Neuron (in vitro differentiated cells): ENCODE data around the gene CCDC12.

Experiments used
- H2AFZ ChIP-seq: one replicate; pipeline ENCODE4 v1.6.1; 2013; ENCODE audit warnings: low read depth, mild to moderate bottlenecking, inconsistent platforms, low read length, moderate library complexity
- H3K27me3 ChIP-seq: one replicate; pipeline ENCODE4 v1.6.1; 2013; ENCODE audit warnings: low read length; ENCODE audit not compliant: insufficient read depth
- H3K36me3 ChIP-seq: one replicate; pipeline ENCODE4 v1.6.1; 2013; ENCODE audit warnings: low read length; ENCODE audit not compliant: insufficient read depth
- H3K4me1 ChIP-seq: one replicate; pipeline ENCODE4 v1.6.1; 2013; ENCODE audit warnings: low read length; ENCODE audit not compliant: insufficient read depth
- H3K4me3 ChIP-seq: 2 replicates; pipeline ENCODE4 v1.5.1; 2013; ENCODE audit warnings: mild to moderate bottlenecking, low read length, moderate library complexity
- H3K9me3 ChIP-seq: one replicate; pipeline ENCODE4 v1.6.1; 2013; ENCODE audit warnings: low read length

CCDC12 gene

GRCh38 chr3:46899151-46900006 is 77.2 kb downstream of the CCDC12 start:
- Histone ChIP-seq H3K9me3 (no peaks in the 10 kb centered on the region), H2AFZ (no peak overlapping the region), H3K36me3 (no peaks in the 10 kb centered on the region), H3K27me3 (peaks cover 5% of the 10 kb centered on the region), H3K4me1 (no peaks in the 10 kb centered on the region), H3K4me3 (no peak overlapping the region)

DNA sequence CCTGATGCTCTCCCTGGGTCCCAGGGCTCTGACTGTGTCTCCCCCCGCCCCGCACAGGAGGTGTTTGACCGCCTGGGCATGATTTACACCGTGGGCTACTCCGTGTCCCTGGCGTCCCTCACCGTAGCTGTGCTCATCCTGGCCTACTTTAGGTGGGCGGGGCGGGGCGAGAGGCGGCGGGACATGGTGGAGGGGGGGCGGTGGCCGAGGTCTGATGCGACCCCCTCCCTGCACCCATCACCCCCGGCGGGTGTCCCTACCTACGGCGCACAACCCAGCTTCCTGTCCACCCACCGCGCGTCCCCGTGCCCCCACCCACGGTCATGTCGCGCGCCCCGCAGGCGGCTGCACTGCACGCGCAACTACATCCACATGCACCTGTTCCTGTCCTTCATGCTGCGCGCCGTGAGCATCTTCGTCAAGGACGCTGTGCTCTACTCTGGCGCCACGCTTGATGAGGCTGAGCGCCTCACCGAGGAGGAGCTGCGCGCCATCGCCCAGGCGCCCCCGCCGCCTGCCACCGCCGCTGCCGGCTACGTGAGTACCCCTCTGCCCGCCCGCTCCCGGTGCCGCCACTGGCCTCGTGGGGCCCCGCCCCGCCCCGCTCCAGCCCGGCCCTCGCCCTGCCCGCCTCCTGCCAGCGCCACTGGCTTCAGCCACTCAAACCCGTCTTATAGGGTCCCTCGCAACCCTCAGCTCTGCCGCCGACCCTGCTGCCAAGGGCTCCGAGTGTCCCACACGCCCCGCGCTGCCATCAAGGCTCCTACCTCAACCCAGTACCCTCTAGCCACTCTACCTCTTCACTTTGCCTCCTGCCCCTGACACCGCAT is 78.0 kb downstream of the CCDC12 start:
- Histone ChIP-seq H3K4me1 (no peaks in the 10 kb centered on the region), H3K36me3 (no peaks in the 10 kb centered on the region), H3K9me3 (no peaks in the 10 kb centered on the region), H3K4me3 (no peak overlapping the region), H2AFZ (no peak overlapping the region), H3K27me3 (peaks cover 6% of the 10 kb centered on the region)

DNA sequence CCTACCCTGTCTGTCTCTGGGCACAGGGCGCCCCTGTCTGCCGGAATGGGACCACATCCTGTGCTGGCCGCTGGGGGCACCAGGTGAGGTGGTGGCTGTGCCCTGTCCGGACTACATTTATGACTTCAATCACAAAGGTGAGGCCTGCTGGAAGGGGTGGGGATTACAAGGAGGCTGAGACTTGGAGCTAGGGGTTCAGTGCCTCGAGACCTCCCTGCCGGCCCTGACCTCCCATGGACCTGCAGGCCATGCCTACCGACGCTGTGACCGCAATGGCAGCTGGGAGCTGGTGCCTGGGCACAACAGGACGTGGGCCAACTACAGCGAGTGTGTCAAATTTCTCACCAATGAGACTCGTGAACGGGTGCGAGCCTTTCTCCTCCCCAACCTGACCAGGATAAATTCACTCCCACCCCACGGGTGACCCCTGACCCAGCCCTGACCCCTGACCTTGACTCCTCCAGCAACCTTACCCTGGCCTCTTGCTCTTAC is 78.7 kb downstream of the CCDC12 start:
- H3K36me3 ChIP-seq: no peaks in the 10 kb centered on the region
- peaks cover 9% of the 10 kb centered on the region for H3K27me3 ChIP-seq
- H3K4me1 ChIP-seq: peaks cover 4% of the 10 kb centered on the region
- no peak overlapping the region for H3K4me3 ChIP-seq
- no peak overlapping the region for H2AFZ ChIP-seq
- no peaks in the 10 kb centered on the region for H3K9me3 ChIP-seq

- peaks cover 9% of the 10 kb centered on the region for H3K27me3 ChIP-seq
- no peaks in the 10 kb centered on the region for H3K9me3 ChIP-seq
- H3K4me1 ChIP-seq: peaks cover 11% of the 10 kb centered on the region
- H2AFZ ChIP-seq: no peak overlapping the region
- no peaks in the 10 kb centered on the region for H3K36me3 ChIP-seq
- no peak overlapping the region for H3K4me3 ChIP-seq
These were observed 79.5 kb downstream of the CCDC12 start for GRCh38 chr3:46897031-46897430.

DNA sequence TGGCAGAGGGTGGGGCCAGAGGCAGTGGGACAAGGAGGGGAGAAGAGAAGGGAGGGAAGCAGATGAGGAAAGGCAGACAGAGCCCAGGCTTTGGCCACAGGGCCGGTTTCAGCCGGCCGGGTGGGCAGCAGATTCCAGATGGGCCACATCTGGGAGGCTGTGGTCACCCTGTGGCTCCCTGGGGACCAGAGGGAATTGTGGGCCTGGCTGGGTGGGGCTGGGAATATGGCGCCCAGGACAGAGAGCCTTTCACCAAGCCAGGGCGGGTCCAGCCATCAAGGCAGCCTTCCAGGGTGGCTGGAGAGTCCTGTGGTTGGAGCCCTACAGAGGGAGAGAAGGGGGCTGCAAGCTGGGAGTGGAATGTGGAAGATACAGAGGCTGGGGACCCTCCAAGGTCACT is 80.2 kb downstream of the CCDC12 start:
- Histone ChIP-seq H2AFZ (no peak overlapping the region), H3K4me1 (peaks cover 16% of the 10 kb centered on the region), H3K4me3 (no peak overlapping the region), H3K9me3 (no peaks in the 10 kb centered on the region), H3K36me3 (no peaks in the 10 kb centered on the region), H3K27me3 (peaks cover 9% of the 10 kb centered on the region)

DNA sequence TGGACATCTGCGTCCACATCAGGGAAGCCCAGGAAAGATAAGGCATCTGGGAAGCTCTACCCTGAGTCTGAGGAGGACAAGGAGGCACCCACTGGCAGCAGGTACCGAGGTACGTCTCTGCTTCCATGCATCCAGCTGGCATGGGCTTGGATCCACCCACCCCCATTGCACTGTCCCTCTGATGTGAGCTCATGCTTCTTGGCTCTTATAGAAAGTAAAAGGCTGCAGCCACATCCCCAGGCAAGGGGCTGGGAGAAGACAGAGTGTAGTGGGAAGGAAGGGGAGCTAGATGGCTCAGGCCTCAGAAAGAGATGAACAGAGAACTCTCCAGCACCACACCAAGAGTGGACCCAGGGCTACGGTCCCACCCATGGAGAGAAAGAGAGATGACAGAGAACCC is 80.8 kb downstream of the CCDC12 start:
- Histone ChIP-seq H3K27me3 (peaks cover 9% of the 10 kb centered on the region), H3K4me1 (peaks cover 16% of the 10 kb centered on the region), H3K9me3 (no peaks in the 10 kb centered on the region), H2AFZ (no peak overlapping the region), H3K4me3 (no peak overlapping the region), H3K36me3 (no peaks in the 10 kb centered on the region)

GRCh38 chr3:46895204-46895660 is 81.3 kb downstream of the CCDC12 start:
- H3K4me1 ChIP-seq: peaks cover 16% of the 10 kb centered on the region
- no peak overlapping the region for H3K4me3 ChIP-seq
- no peaks in the 10 kb centered on the region for H3K9me3 ChIP-seq
- no peaks in the 10 kb centered on the region for H3K36me3 ChIP-seq
- no peak overlapping the region for H2AFZ ChIP-seq
- peaks cover 6% of the 10 kb centered on the region for H3K27me3 ChIP-seq

- Histone ChIP-seq H3K27me3 (peaks cover 13% of the 10 kb centered on the region), H3K36me3 (no peaks in the 10 kb centered on the region), H3K4me1 (peaks cover 16% of the 10 kb centered on the region), H2AFZ (no peak overlapping the region), H3K9me3 (no peaks in the 10 kb centered on the region), H3K4me3 (no peak overlapping the region)
These were observed 82.3 kb downstream of the CCDC12 start for GRCh38 chr3:46894256-46894655.

- no peaks in the 10 kb centered on the region for H3K9me3 ChIP-seq
These were observed 82.8 kb downstream of the CCDC12 start for GRCh38 chr3:46893763-46894162.

GRCh38 chr3:46893146-46893748 is 83.3 kb downstream of the CCDC12 start:
- no peak overlapping the region for H2AFZ ChIP-seq
- no peaks in the 10 kb centered on the region for H3K9me3 ChIP-seq
- H3K4me3 ChIP-seq: no peak overlapping the region
- peaks cover 18% of the 10 kb centered on the region for H3K27me3 ChIP-seq
- no peaks in the 10 kb centered on the region for H3K36me3 ChIP-seq
- peaks cover 16% of the 10 kb centered on the region for H3K4me1 ChIP-seq

More at GRCh38 chr3:46893763-46894162, 82.8 kb downstream of the CCDC12 start:
- H3K4me3 ChIP-seq: no peak overlapping the region
- no peak overlapping the region for H2AFZ ChIP-seq
- H3K27me3 ChIP-seq: peaks cover 18% of the 10 kb centered on the region
- no peaks in the 10 kb centered on the region for H3K36me3 ChIP-seq
- peaks cover 16% of the 10 kb centered on the region for H3K4me1 ChIP-seq

DNA sequence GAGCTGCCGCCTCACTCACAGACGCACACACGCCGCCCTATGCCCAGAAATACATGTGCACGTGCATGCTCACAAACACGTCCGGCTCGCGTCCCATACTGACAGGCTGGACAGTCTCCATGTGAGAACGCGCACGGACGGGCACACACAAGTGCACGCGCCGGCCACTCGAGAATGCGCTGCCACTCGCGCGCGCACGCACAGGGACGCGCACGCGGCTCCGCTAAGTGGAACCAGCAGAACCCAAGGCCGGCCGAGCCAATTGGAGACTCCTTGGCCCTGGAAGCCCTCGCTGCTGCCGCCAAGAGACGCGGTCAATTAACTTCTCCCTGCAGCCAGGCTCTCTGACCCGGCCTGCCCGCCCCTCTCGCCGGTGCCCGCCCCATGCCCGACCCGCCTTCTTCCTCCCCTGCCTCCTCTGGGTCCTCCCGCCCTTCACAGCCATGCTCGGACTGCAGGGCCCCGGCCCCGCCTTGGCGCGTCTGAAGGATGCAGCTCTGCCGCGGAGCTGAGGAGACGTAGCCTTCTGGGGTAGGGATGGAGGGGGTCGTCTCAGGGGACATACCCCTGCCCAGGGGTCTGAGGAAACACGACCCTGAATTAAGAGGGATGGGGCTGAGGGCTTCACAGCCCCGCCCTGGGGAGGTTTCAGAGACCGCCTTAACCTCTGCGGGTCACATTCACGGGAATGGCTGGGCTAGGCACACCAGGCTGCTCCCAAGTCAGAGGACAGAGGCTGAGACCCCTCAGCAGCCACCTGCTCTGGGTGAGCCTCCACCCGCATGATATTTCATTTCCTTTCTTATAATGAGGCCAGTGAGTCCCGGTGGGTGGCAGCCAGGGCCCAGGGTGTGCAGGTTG is 84.0 kb downstream of the CCDC12 start:
- H3K36me3 ChIP-seq: no peaks in the 10 kb centered on the region
- H3K4me3 ChIP-seq: peak overlapping the region; percentile 44
- H2AFZ ChIP-seq: peak overlapping the region; percentile 69

DNA sequence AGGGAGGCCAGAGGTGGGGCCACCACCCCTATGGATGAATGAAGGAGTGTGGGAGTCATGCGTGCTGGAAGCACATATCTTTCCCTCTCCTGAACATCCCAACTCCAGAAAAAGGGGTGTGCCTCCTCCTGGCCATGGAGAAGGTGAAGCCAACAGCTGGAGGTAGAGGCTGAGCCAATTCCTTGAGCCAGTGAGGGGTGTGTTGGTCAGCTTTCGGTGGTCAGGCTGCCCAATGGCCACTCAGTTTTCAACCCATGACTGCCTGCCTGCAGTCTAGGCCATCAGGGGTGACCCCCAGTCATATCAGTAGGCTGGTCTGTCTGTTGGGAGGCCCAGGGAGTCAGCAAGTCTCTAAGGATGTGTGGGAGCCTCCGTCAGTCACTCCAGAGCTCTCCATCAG is 85.4 kb downstream of the CCDC12 start:
- H3K4me1 ChIP-seq: peaks cover 16% of the 10 kb centered on the region
- no peaks in the 10 kb centered on the region for H3K9me3 ChIP-seq
- H3K4me3 ChIP-seq: no peak overlapping the region
- no peaks in the 10 kb centered on the region for H3K36me3 ChIP-seq
- peaks cover 22% of the 10 kb centered on the region for H3K27me3 ChIP-seq
- no peak overlapping the region for H2AFZ ChIP-seq

More for the DNA sequence above, 84.0 kb downstream of the CCDC12 start:
- Histone ChIP-seq H3K4me1 (peaks cover 16% of the 10 kb centered on the region), H3K27me3 (peaks cover 18% of the 10 kb centered on the region), H3K9me3 (no peaks in the 10 kb centered on the region)
